Rectal smooth muscle tissue (tissue), 1 donor: ENCODE results near the gene SETD3.

Source experiments
- H3K27ac ChIP-seq: one replicate; pipeline ENCODE4 v1.7.0; 2013; ENCODE audit warnings: low read depth, low read length, inconsistent platforms
- H3K27me3 ChIP-seq: one replicate; pipeline ENCODE4 v1.7.0; 2013; ENCODE audit warnings: low read length; ENCODE audit not compliant: control insufficient read depth, insufficient read depth
- H3K36me3 ChIP-seq: one replicate; pipeline ENCODE4 v1.7.0; 2013; ENCODE audit warnings: low read length; ENCODE audit not compliant: control insufficient read depth, insufficient read depth
- H3K4me1 ChIP-seq: one replicate; pipeline ENCODE4 v1.7.0; 2013; ENCODE audit warnings: low read length; ENCODE audit not compliant: control insufficient read depth, insufficient read depth
- H3K4me3 ChIP-seq: one replicate; pipeline ENCODE4 v1.7.0; 2013; ENCODE audit warnings: low read length
- H3K9ac ChIP-seq: one replicate; pipeline ENCODE4 v1.7.0; 2013; ENCODE audit warnings: low read length

SETD3 gene

DNA sequence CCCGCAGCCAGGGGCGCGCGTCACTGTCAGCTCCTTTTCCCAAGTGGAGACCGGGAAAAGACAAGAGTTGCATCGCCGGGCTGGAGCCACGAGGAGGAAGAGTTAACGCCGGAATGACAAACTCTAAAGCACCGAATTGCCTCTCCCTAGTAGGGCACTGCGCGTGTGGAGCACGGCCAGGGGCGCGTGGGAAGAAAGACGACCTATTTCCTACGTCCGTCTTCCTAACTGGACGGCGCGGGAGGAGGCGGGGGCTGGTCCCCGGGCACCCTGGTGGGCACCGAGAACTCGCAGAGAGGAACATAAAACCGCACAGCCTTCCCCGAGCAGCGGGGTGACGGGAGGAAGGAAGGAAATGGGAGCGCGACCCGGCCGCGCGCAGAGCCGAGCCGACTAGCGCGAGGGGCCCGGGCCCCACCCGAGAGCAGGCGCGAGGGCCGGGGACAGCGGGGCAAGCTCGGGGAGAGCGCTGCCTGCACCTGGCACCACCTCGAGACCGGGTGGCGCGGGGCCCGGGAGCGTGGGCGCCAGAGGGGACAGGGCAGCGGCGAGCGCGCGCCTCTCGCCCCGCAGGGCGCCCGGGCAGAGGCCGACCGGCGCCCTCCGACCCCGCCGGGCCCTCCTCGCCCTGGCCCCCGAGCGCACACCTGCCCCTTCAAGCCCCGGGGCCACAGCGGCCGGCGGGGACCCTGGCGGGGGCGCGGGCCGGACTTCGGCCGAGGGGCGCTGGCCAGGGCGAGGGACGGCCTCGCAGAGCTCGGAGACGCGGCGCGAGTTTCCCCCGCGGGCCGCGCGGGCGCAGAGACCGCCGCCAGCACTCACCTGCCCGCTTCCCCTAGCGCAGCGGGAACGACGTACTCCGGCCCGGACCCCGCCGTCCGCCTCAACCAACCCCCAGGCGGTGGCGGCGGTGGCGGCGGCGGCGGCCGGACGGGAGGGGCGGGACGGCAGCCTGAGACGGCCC is at the start of gene SETD3:
TSS of gene SETD3 (minus strand) at position 954 of the 964 bp plus-strand sequence. CDS start 15,054 bp downstream, outside the sequence.
- Histone ChIP-seq H3K4me1 (peaks cover 19% of the 10 kb centered on the region), H3K4me3 (peak within 1 kb of the TSS; percentile 99), H3K27me3 (no peaks in the 10 kb centered on the region), H3K36me3 (no peaks in the 10 kb centered on the region), H3K9ac (peak within 1 kb of the TSS; percentile 94), H3K27ac (peak within 1 kb of the TSS; percentile 95)

DNA sequence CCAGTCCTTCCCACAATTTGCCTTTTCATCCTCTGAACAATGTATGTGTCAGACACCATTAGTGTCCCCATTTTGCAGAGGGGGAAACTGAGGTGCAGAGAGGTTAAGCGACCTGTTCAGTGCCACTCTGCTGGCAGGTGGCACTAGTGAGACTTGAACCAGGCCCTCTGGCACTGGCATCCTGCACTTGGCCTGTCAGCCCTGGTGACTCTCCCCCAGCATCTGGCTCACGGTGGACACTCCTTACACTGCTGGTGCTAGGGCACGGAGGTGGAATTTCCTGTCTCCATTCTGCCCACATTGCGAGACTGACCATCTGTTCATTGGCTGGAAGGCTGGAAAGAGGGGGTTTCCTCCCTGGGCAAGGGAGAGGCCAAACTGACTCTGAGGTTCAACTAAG is 49.2 kb upstream of the SETD3 start:
- Histone ChIP-seq H3K27me3 (no peaks in the 10 kb centered on the region), H3K4me1 (peaks cover 11% of the 10 kb centered on the region), H3K4me3 (no peak overlapping the region), H3K9ac (no peak overlapping the region), H3K36me3 (no peaks in the 10 kb centered on the region), H3K27ac (no peak overlapping the region)

DNA sequence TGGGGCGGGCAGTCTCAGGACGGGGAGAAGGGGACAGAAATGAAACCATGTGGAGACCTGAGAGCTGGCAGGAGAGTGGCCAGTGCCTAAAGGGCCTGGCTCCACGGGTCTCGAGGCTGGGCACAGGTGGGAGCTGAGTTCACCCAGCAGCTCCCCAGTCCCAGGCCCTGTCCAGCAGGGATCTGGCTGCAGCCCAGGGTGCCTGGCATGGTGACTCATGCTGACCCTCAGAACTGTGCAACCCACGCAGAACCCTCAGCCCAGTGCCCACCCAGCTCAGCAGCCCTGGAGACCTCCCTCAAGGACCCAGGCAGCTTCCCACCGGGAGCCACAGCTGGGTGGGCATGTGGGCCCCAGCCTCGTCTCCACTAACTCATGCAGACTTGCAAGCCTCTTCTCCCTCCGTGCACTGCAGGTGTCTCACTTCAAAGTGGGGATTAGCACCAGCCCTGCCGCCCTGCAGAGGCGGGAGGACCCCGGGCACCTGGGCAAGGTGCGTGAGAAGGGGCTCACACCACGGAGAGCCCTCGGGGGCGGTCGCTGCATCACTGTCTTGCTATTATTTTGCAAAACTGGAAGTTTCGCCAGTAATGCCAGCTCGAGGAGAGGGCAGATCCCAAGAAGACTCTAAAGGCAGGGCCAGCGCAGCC is 46.9 kb upstream of the SETD3 start:
- Histone ChIP-seq H3K27ac (no peak overlapping the region), H3K4me3 (no peak overlapping the region), H3K36me3 (no peaks in the 10 kb centered on the region), H3K4me1 (peaks cover 26% of the 10 kb centered on the region), H3K27me3 (no peaks in the 10 kb centered on the region), H3K9ac (no peak overlapping the region)

DNA sequence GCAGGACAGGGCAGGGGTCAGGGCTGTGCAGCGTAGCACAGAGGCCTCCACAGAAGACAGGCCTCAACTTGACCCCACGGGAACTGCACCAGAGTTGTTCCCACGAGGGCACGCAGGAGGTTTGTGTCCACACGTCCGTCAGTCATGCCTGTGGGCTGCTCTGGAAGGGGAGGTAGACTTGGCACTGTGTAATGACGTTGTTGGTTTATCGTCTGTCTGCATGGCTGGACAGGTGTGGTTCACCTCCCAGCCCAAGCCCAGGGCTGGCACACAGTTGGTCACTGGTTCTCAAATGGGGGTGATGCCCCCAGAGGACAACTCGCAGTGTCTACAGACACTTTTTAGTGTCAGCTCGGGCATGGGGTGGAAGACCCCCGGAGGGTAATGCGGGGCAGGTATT is 46.4 kb upstream of the SETD3 start:
- H3K4me3 ChIP-seq, result no peak overlapping the region
- no peak overlapping the region for H3K27ac ChIP-seq
- H3K4me1 ChIP-seq, result peaks cover 31% of the 10 kb centered on the region
- H3K9ac ChIP-seq, result no peak overlapping the region
- H3K36me3 ChIP-seq, result no peaks in the 10 kb centered on the region
- H3K27me3 ChIP-seq, result no peaks in the 10 kb centered on the region

DNA sequence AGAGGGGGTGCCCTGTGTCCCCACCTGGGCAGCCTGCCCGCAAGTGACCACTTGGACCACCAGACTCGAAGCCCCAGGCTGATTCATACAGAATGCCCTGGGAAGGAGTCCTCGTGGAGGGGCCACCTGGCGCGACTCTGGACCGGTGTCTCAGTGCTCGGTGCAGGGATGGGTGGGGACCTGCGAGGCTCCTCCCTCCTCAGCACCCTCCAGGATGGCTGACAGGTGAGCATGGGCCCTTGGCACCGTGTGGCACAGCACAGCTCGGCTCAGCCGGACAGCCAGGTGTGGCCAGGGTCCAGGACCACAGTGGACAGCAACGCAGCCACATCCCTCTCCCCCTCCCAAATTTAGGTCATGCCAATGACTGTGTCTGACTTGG is 45.0 kb upstream of the SETD3 start:
- H3K27ac ChIP-seq, result no peak overlapping the region
- H3K9ac ChIP-seq, result no peak overlapping the region
- H3K4me3 ChIP-seq, result no peak overlapping the region
- peaks cover 32% of the 10 kb centered on the region for H3K4me1 ChIP-seq
- peaks cover 2% of the 10 kb centered on the region for H3K36me3 ChIP-seq
- H3K27me3 ChIP-seq, result no peaks in the 10 kb centered on the region

DNA sequence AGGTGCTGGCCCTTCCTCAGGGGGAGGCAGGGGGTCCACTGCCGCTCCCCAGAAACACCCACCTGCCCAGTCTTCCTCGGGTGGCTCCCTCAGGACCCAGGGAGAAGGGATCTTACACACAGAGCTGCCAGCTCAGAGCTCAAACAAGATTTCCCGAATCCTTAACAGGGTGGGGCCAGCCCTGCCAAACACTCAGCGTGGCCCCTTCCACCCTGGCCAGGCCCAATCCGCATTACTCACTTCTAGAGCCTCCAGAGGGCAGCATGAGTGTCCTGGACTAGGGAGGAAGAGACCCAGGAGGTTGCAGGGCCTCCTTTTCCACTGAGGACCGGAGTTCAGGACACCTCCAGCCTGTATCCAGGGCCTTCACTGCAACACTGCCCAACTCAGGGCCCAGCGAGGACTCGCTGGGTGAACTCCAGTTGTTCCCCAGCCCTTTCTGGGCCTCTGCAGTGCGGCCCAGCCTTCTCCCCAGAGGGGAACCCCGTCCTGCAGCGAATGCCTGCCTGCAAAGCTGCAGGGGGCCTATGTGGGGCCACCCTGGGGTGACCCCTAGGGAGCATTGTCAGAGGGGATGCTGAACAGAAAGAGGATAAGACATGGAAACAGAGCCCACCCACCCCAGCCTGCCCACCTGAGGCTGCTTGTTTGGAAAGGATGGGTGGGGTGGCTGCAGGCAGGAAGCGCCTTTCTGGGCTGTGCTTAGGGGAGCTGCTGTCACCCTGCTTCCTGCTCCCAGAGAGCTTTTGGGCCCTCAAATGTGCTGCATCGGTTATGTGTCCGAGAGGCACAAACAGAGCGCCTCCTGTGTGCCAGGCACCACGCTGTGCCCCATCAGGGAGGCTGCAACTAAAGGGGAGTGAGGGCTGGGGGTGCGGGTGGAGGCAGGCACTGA is 44.4 kb upstream of the SETD3 start:
- Histone ChIP-seq H3K27me3 (no peaks in the 10 kb centered on the region), H3K27ac (peak overlapping the region; percentile 58)

DNA sequence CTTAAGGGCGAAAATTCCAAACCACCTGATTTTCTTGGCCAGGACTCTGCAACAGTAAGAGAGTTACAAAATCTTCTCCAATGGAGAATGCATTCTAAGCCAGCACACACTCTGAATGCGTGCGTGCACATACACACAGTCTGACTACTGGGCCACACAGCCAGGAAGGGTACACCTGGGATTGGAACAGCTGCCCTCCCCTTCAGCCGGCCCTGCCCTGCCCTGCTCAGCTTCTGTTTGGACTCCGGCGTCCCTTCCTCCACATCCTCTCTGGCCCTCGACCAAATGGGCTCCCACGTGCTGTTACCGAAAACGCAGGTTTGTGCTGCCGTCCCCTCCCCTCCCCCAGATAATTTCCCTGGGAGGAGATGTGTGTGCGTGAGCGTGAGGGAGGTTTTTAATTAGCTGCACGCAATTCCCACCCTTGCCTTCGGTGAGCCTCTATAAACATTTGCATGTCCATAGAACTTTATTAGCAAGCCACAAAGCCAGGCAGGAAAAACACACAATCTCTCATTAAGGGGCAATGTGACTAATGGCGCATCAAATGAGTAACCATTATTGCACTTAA is 43.5 kb upstream of the SETD3 start:
- peaks cover 32% of the 10 kb centered on the region for H3K4me1 ChIP-seq
- H3K36me3 ChIP-seq, result peaks cover 2% of the 10 kb centered on the region
- peak overlapping the region; percentile 58 for H3K27ac ChIP-seq
- H3K4me3 ChIP-seq, result no peak overlapping the region
- H3K9ac ChIP-seq, result no peak overlapping the region
- no peaks in the 10 kb centered on the region for H3K27me3 ChIP-seq

More for the DNA sequence above, 44.4 kb upstream of the SETD3 start:
- Histone ChIP-seq H3K9ac (no peak overlapping the region), H3K4me3 (no peak overlapping the region), H3K36me3 (peaks cover 2% of the 10 kb centered on the region), H3K4me1 (peaks cover 32% of the 10 kb centered on the region)

DNA sequence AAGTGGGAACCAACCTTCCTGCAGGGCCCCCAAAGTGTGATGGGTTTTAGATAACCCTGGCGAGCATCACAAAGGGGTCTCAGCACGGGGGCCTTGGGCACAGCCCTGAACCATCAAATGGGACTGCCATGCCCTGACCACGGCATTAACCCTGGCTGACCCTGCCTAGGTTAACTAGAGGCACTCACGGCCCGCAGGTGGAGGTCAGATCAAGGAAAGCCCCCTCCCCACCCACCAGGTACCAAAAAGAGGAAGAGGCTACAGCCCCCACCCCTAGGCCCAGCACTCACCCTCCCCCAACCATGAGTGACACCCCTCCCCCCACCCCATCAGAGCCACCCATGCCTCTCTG is 43.0 kb upstream of the SETD3 start:
- Histone ChIP-seq H3K27me3 (no peaks in the 10 kb centered on the region), H3K4me3 (no peak overlapping the region), H3K4me1 (peaks cover 32% of the 10 kb centered on the region), H3K9ac (no peak overlapping the region), H3K36me3 (peaks cover 2% of the 10 kb centered on the region), H3K27ac (peak overlapping the region; percentile 58)

DNA sequence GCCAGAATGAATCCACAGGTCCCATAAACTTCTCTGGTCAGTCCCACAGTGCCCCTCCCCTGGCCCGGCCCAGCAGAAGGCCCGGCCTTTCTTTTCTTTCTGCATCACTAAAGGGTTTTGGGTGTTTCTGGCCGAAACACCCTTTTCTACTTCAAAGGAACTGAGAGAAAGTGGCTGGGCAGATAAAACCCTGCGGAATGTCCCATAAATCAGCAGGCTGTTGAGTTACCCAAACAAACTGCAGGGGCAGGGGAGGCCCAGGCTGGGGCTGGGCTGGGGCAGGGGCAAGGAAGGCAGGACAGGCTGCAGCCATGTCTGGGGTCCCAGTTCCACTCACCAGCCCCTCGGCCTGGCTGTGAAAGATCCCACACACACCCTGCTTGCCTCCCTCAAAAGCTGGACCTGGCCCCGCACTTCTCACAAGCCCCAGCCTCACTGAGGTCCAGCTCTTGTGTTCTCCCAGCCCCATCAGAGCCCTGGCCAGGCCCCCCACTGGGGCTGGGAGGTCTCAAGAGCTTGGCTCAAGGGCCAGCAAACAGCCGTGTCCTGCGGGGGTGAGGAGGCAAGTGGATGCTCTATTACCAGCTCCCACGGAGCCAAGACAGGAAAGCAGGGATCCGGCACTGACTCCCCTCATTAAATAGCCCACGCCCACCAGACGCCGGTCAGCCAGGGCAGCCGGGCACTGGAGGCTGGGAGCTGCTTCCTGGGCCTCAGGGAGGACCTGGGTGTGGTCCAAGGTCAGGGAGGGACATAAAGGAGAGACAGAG is 42.5 kb upstream of the SETD3 start:
- peaks cover 2% of the 10 kb centered on the region for H3K36me3 ChIP-seq
- H3K9ac ChIP-seq, result no peak overlapping the region
- peaks cover 32% of the 10 kb centered on the region for H3K4me1 ChIP-seq
- no peaks in the 10 kb centered on the region for H3K27me3 ChIP-seq
- no peak overlapping the region for H3K4me3 ChIP-seq
- peak overlapping the region; percentile 58 for H3K27ac ChIP-seq

DNA sequence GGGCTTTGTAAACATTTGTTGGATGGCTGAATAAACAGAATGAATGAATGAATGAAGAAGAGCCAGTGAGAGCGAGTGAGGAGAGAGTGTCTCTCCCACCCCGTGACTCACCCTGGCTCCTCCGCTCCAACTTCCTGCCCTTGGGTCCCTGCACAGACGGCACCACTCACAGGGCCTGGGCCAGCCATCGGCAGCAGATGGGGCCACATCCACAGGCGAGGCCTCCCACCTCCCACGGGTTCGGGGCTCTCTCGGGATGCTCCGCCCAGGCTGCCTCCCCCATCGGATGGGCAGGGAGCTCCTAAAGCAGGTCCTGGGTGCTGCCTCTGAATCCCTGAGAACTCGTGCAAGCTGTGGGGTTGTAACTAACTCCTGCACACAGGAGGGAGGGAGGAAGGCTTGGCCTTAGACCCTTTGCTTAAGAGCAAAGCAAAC is 41.8 kb upstream of the SETD3 start:
- H3K4me3 ChIP-seq, result no peak overlapping the region
- peak overlapping the region; percentile 58 for H3K27ac ChIP-seq
- peaks cover 2% of the 10 kb centered on the region for H3K36me3 ChIP-seq
- no peak overlapping the region for H3K9ac ChIP-seq
- H3K4me1 ChIP-seq, result peaks cover 32% of the 10 kb centered on the region
- no peaks in the 10 kb centered on the region for H3K27me3 ChIP-seq

DNA sequence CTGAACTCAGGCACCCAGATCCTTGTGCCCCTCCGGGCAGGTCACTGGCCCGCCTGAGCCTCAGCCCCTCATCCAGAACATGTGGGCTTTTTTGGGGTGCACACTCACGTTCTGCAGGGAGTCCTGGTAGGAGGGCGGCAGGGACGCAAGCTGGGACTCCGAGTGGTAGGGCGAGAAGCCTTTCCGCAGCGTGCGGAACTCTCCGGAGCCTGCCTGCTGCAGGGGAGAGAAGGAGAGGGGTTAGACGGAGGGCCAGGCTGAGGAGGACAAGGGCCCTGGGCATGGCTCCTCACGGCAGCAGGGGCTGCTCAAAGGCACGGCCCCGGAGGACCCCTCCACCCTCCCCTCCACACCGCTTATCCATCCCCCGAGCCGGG is 41.4 kb upstream of the SETD3 start:
- Histone ChIP-seq H3K27me3 (no peaks in the 10 kb centered on the region), H3K27ac (peak overlapping the region; percentile 58), H3K4me3 (no peak overlapping the region), H3K9ac (no peak overlapping the region), H3K36me3 (peaks cover 2% of the 10 kb centered on the region), H3K4me1 (peaks cover 32% of the 10 kb centered on the region)
